HCT116 (cell line): ENCODE data around the gene HIVEP3. TPM values are rescaled to one million over a fixed set of nuclear protein-coding genes. Genes with fewer than 3 reads are reported as not detected.

ENCODE experiments used
- ATAC-seq: fragments of 200-7000 bp; cut with Tn5 transposase; 2 replicates; pipeline ENCODE4 v1.9.1; 2020; ENCODE audit warnings: mild to moderate bottlenecking, moderate library complexity
- BruUV-seq: library from RNA; stranded (reverse); fragments of 400-500 nt; replicated peaks from 2 replicates; lab custom pipeline; 2021; lab: Mats Ljungman, UMichigan
- CTCF ChIA-PET: fragments of 300-600 bp; sonication (Branson Sonifier 250); formaldehyde crosslinking; loops from one replicate; lab custom pipeline; 2021; ENCODE audit warnings: antibody characterized with exemption; lab: Charles Lee
- POLR2A ChIA-PET: fragments of 300-600, 350-600 bp; sonication (Branson Sonifier 250); formaldehyde crosslinking; loops from one replicate; lab custom pipeline; 2021; ENCODE audit warnings: antibody characterized with exemption; lab: Charles Lee
- RAD21 ChIA-PET, 2 experiments: fragments of 300-600 bp; sonication (Branson Sonifier 250); formaldehyde crosslinking; loops; one replicate each; lab custom pipeline; 2023; ENCODE audit warnings: low total read pairs in 2 of 2; ENCODE audit not compliant: uncharacterized antibody in 2 of 2, unreplicated experiment in 2 of 2, low non-redundant PET in 1 of 2; lab: Charles Lee
- DNase-seq: peaks from one replicate; pipeline ENCODE4 v3.0.0-alpha.2; 2010; ENCODE audit warnings: low read depth, low spot score
- H2AFZ ChIP-seq: fragments of 200-600 bp; shearing (Covaris generic), sonication (generic); 2 replicates; pipeline ENCODE4 v1.6.1; 2017; ENCODE audit warnings: low read depth, mixed run types, mixed read lengths, antibody characterized with exemption, low read length; ENCODE audit not compliant: poor library complexity, severe bottlenecking
- H3K27ac ChIP-seq: 2 replicates; pipeline ENCODE4 v1.5.1; 2012; ENCODE audit warnings: low read depth, low read length
- H3K27me3 ChIP-seq: fragments of 200-600 bp; sonication (generic); 2 replicates; pipeline ENCODE4 v1.6.1; 2016; ENCODE audit warnings: mixed run types, low read length, mixed read lengths; ENCODE audit not compliant: insufficient read depth
- H3K36me3 ChIP-seq, 2 experiments: fragments of 200-500 bp in 1 of 2; fragments of 200-600 bp in 1 of 2; sonication (Bioruptor generic) in 1 of 2; sonication (generic) in 1 of 2; 2 replicates each; pipeline versions ENCODE4 v1.5.1 to v1.6.1; 2014 to 2016; ENCODE audit warnings: low read length in 2 of 2, inconsistent platforms in 1 of 2, mixed read lengths in 1 of 2, mixed run types in 1 of 2; ENCODE audit not compliant: insufficient read depth in 2 of 2, control insufficient read depth in 1 of 2
- H3K4me1 ChIP-seq, 2 experiments: fragments of 200-600 bp in 1 of 2; sonication (generic) in 1 of 2; 2 replicates each; pipeline versions ENCODE4 v1.5.1 to v1.6.1; 2012 to 2017; ENCODE audit warnings: low read length in 2 of 2, inconsistent platforms in 1 of 2, mild to moderate bottlenecking in 1 of 2, mixed read lengths in 1 of 2, mixed run types in 1 of 2, moderate library complexity in 1 of 2; ENCODE audit not compliant: insufficient read depth in 2 of 2, control insufficient read depth in 1 of 2
- H3K4me2 ChIP-seq: fragments of 200-600 bp; sonication (generic); 2 replicates; pipeline ENCODE4 v1.6.1; 2017; ENCODE audit warnings: mixed run types, low read length, mixed read lengths
- H3K4me3 ChIP-seq, 2 experiments: fragments of 200-600 bp in 1 of 2; sonication (generic) in 1 of 2; replicated peaks in 1 of 2; 2 replicates each; pipeline ENCODE4 v1.5.1; 2011 to 2016; ENCODE audit warnings: low read length in 2 of 2, control low read depth in 1 of 2, low read depth in 1 of 2, mild to moderate bottlenecking in 1 of 2, mixed read lengths in 1 of 2, mixed run types in 1 of 2
- H3K79me2 ChIP-seq: fragments of 200-600 bp; sonication (generic); 2 replicates; pipeline ENCODE4 v1.6.1; 2017; ENCODE audit warnings: mild to moderate bottlenecking, mixed run types, low read length, moderate library complexity, mixed read lengths; ENCODE audit not compliant: insufficient read depth
- H3K9ac ChIP-seq: fragments of 200-600 bp; sonication (generic); 2 replicates; pipeline ENCODE4 v1.6.1; 2016; ENCODE audit warnings: low read length, mixed read lengths
- H3K9me2 ChIP-seq: fragments of 200-600 bp; sonication (generic), shearing (Covaris generic); 2 replicates; pipeline ENCODE4 v1.6.1; 2017; ENCODE audit warnings: mixed run types, mild to moderate bottlenecking, moderate library complexity; ENCODE audit not compliant: insufficient read depth
- H3K9me3 ChIP-seq, 2 experiments: fragments of 200-500 bp in 1 of 2; fragments of 200-600 bp in 1 of 2; sonication (Bioruptor generic) in 1 of 2; sonication (generic) in 1 of 2; 2 replicates each; pipeline ENCODE4 v1.6.1; 2014 to 2017; ENCODE audit warnings: low read length in 2 of 2, mixed read lengths in 2 of 2, inconsistent platforms in 1 of 2, low read depth in 1 of 2, mild to moderate bottlenecking in 1 of 2, mixed run types in 1 of 2, moderate library complexity in 1 of 2; ENCODE audit not compliant: control insufficient read depth in 1 of 2, insufficient read depth in 1 of 2
- H4K20me1 ChIP-seq: fragments of 200-600 bp; sonication (generic), shearing (Covaris generic); 2 replicates; pipeline ENCODE4 v1.6.1; 2017; ENCODE audit warnings: mixed run types, mild to moderate bottlenecking, moderate library complexity; ENCODE audit not compliant: insufficient read depth
- CBX3 ChIP-seq: IDR thresholded peaks from 2 replicates; pipeline ENCODE4 v1.6.1; 2012; ENCODE audit warnings: low read depth
- EGR1 ChIP-seq: IDR thresholded peaks from 2 replicates; pipeline ENCODE4 v1.6.1; 2012; ENCODE audit warnings: low read depth
- EZH2phosphoT487 ChIP-seq: fragments of 200-600 bp; IDR thresholded peaks from 2 replicates; pipeline ENCODE4 v1.6.1; 2018; ENCODE audit warnings: antibody characterized with exemption, borderline replicate concordance
- JUND ChIP-seq: IDR thresholded peaks from 2 replicates; pipeline ENCODE4 v1.6.1; 2012
- SP1 ChIP-seq: IDR thresholded peaks from 2 replicates; pipeline ENCODE4 v1.6.1; 2012; ENCODE audit warnings: low read depth
- TCF7L2 ChIP-seq: IDR thresholded peaks from 2 replicates; pipeline ENCODE4 v1.7.0; 2011; ENCODE audit warnings: borderline replicate concordance, inconsistent platforms; ENCODE audit not compliant: insufficient read depth, insufficient read length; ENCODE audit errors: extremely low read depth
- YY1 ChIP-seq: IDR thresholded peaks from 2 replicates; pipeline ENCODE4 v1.6.1; 2011; ENCODE audit warnings: low read length, low read depth, moderate library complexity, mild to moderate bottlenecking; ENCODE audit not compliant: insufficient replicate concordance; ENCODE audit errors: extremely low read depth
- ZFX ChIP-seq: fragments of 450-650 bp; IDR thresholded peaks from 2 replicates; pipeline ENCODE4 v1.6.1; 2017
- ZNF274 ChIP-seq: fragments of 200-500 bp; sonication (Bioruptor generic); IDR thresholded peaks from 2 replicates; pipeline ENCODE4 v1.6.1; 2014; ENCODE audit warnings: mild to moderate bottlenecking, low read depth, low read length, inconsistent platforms
- intact Hi-C: fragments of 100-400 bp; cut with micrococcal nuclease; formaldehyde crosslinking; loops from 2 replicates; pipeline ENCODE4 v1.10.0; 2022
- total RNA-seq: library from RNA; stranded (reverse); gene quantifications from one replicate; pipeline ENCODE4 v1.2.1, GENCODE V29; 2021; ENCODE audit not compliant: unreplicated experiment
- TF ChIP-seq, protein P1 (sequence below), 3 experiments: fragments of 200-600 bp in 1 of 3; sonication (generic) in 1 of 3; IDR thresholded peaks in 2 of 3; conservative IDR thresholded peaks in 1 of 3; 2 replicates each; pipeline ENCODE4 v1.5.1; 2012 to 2017; ENCODE audit warnings: low read depth in 2 of 3, low read length in 2 of 3, antibody characterized with exemption in 1 of 3, borderline replicate concordance in 1 of 3, control low read depth in 1 of 3, mild to moderate bottlenecking in 1 of 3, mixed read lengths in 1 of 3, mixed run types in 1 of 3, moderate library complexity in 1 of 3; ENCODE audit not compliant: insufficient read depth in 1 of 3
- TF ChIP-seq, protein P2 (sequence below): IDR thresholded peaks from 2 replicates; pipeline ENCODE4 v1.6.1; 2012; ENCODE audit warnings: low read depth

Gene HIVEP3
- total RNA-seq, 1 experiment from 2014 or later, result 7.1 TPM

DNA sequence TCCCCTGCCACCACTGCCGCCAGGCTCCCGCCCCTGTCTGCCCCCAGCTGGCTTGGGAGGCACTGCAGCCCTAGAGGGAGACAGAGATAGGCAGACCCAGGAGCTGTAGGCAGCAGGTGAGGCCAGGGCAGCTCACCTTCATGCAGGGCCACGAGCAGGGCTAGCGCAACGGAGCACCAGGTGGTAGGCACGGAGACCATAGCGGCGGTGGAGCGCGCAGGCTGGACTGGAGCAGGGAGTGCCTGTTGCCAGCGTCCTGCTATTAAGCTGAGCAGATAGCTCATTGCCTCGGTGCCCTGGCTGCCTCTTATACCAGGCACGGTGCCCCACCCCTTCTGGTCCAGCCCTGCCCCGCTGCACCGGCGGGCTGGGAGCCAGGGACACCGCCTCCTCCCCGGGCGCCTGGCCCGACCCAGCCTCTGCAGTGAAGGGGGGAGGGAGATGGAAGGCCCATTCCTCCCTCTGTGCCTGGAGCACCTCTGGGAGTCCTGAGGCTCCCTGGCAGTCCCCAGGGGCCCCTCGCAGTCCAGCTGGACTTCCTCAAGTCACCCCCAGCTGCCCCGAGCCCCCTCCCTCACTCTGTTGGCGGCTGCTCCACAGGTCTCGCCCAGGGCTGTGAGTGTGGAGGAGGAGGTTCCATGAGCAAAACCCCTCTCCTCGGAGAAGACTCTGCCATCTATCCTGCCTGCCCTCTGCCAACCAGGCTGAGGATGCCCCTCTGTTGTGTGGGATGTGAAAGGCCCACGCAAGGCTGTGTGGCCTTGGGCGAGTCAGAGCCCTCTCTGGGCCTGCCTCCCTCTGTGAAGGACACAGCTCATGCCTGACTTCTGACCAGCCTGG, 434.1 kb downstream of the HIVEP3 start, which contains the start of gene EDN2:
TSS of gene EDN2 (minus strand) at position 282 of the 840 bp plus-strand sequence. CDS start at position 200, 82 bp downstream.
- BruUV-seq, result no TSS peak
- ChIA-PET POLR2A (interaction anchor here (0.9 kb wide), 1 partner anchor 8 kb away, joined by 3 read pairs; no protein-coding TSS in a partner anchor), RAD21 (interaction anchor here in 1 of 2 experiments (1.3 kb wide), 1 partner anchor 202 kb away, joined by 3 read pairs; no protein-coding TSS in a partner anchor), CTCF (interaction anchor here (0.6 to 3.9 kb wide), 6 partner anchors 7 to 214 kb away, joined by 3 to 27 read pairs (median 5); no protein-coding TSS in a partner anchor)
- Histone ChIP-seq H3K36me3 (no peaks in the 10 kb centered on the region), H3K27me3 (no peaks in the 10 kb centered on the region), H3K4me1 (peaks cover 34 to 50% of the 10 kb centered on the region in 2 experiments), H3K79me2 (no peaks in the 10 kb centered on the region), H2AFZ (no peak within 1 kb of the TSS), H3K9me2 (no peaks in the 10 kb centered on the region), H3K4me2 (peak within 1 kb of the TSS; percentile 39), H3K9ac (no peak within 1 kb of the TSS), H3K4me3 (no peak within 1 kb of the TSS), H3K9me3 (no peaks in the 10 kb centered on the region), H4K20me1 (no peaks in the 10 kb centered on the region), H3K27ac (no peak within 1 kb of the TSS)
- ATAC-seq (peak; percentile 89), DNase-seq (no peak)
- intact Hi-C loops, result no loop called here
- TF ChIP-seq SP1, result no peak
- TF ChIP-seq, protein P1, sequence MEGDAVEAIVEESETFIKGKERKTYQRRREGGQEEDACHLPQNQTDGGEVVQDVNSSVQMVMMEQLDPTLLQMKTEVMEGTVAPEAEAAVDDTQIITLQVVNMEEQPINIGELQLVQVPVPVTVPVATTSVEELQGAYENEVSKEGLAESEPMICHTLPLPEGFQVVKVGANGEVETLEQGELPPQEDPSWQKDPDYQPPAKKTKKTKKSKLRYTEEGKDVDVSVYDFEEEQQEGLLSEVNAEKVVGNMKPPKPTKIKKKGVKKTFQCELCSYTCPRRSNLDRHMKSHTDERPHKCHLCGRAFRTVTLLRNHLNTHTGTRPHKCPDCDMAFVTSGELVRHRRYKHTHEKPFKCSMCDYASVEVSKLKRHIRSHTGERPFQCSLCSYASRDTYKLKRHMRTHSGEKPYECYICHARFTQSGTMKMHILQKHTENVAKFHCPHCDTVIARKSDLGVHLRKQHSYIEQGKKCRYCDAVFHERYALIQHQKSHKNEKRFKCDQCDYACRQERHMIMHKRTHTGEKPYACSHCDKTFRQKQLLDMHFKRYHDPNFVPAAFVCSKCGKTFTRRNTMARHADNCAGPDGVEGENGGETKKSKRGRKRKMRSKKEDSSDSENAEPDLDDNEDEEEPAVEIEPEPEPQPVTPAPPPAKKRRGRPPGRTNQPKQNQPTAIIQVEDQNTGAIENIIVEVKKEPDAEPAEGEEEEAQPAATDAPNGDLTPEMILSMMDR (IDR thresholded peaks at IDR 0.05 in 2 of 3, conservative IDR thresholded peaks at IDR 0.05 in 1 of 3; ENCODE audit: borderline replicate concordance in 1 of 3, insufficient read depth in 1 of 3, low read depth in 2 of 3, low read length in 2 of 3), result peak in 2 of 3 experiments; percentile 48 to 67; a peak in 4 of 6 replicates

DNA sequence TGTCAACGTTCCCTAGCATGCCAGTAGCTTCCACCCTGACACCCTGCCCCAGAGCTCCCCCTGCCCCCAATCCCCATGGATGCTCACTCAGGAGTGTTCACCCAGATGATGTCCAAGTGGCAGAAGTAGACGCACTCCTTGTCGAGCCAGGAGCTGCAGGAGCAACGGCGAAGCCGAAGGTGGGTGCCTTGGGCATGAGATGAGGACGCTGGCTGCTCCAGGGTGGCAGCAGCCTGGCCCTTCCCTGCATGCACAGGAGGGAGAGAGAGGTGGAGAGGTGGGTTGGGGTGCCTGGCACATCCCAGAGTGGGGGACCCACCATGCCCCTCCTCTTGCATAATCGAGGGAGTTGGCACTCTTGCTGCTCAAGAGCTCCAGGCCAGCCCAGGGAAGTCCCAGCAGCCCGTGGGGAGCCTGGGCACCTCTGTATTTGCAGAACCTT, 434.7 kb downstream of the HIVEP3 start:
- H3K4me1 ChIP-seq, result peaks cover 34 to 50% of the 10 kb centered on the region in 2 experiments
- DNase-seq, result no peak
- intact Hi-C loops, result no loop called here
- no peaks in the 10 kb centered on the region for H3K79me2 ChIP-seq
- H3K4me2 ChIP-seq, result peak overlapping the region; percentile 39; the same call in 1 of the 2 replicates
- ATAC-seq, result peak; percentile 25
- no peaks in the 10 kb centered on the region for H4K20me1 ChIP-seq
- ChIA-PET RAD21 (interaction anchor here in 1 of 2 experiments (1.3 kb wide), 1 partner anchor 201 kb away, joined by 3 read pairs; no protein-coding TSS in a partner anchor), CTCF (interaction anchor here (0.6 to 3.9 kb wide), 6 partner anchors 7 to 213 kb away, joined by 3 to 27 read pairs (median 5); no protein-coding TSS in a partner anchor), POLR2A (interaction anchor here (0.9 kb wide), 1 partner anchor 9 kb away, joined by 3 read pairs; no protein-coding TSS in a partner anchor)
- H3K9me3 ChIP-seq, result no peaks in the 10 kb centered on the region
- no peaks in the 10 kb centered on the region for H3K9me2 ChIP-seq
- H3K27me3 ChIP-seq, result no peaks in the 10 kb centered on the region
- H2AFZ ChIP-seq, result no peak overlapping the region
- H3K9ac ChIP-seq, result no peak overlapping the region
- no peak overlapping the region for H3K27ac ChIP-seq
- no TSS peak for BruUV-seq
- H3K36me3 ChIP-seq, result no peaks in the 10 kb centered on the region
- H3K4me3 ChIP-seq, result no peak overlapping the region
- TF ChIP-seq, protein P2, sequence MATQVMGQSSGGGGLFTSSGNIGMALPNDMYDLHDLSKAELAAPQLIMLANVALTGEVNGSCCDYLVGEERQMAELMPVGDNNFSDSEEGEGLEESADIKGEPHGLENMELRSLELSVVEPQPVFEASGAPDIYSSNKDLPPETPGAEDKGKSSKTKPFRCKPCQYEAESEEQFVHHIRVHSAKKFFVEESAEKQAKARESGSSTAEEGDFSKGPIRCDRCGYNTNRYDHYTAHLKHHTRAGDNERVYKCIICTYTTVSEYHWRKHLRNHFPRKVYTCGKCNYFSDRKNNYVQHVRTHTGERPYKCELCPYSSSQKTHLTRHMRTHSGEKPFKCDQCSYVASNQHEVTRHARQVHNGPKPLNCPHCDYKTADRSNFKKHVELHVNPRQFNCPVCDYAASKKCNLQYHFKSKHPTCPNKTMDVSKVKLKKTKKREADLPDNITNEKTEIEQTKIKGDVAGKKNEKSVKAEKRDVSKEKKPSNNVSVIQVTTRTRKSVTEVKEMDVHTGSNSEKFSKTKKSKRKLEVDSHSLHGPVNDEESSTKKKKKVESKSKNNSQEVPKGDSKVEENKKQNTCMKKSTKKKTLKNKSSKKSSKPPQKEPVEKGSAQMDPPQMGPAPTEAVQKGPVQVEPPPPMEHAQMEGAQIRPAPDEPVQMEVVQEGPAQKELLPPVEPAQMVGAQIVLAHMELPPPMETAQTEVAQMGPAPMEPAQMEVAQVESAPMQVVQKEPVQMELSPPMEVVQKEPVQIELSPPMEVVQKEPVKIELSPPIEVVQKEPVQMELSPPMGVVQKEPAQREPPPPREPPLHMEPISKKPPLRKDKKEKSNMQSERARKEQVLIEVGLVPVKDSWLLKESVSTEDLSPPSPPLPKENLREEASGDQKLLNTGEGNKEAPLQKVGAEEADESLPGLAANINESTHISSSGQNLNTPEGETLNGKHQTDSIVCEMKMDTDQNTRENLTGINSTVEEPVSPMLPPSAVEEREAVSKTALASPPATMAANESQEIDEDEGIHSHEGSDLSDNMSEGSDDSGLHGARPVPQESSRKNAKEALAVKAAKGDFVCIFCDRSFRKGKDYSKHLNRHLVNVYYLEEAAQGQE, result no peak
- TF ChIP-seq ZFX (no peak), EGR1 (no peak), TCF7L2 (no peak), ZNF274 (no peak), YY1 (no peak), EZH2phosphoT487 (no peak), SP1 (no peak), CBX3 (no peak), JUND (no peak)
